Naive thymus-derived CD8-positive, alpha-beta T cell (primary cell): ENCODE measurements around the gene OR6C75. TPM values are rescaled to one million over a fixed set of nuclear protein-coding genes. Genes with fewer than 3 reads are reported as not detected.
"Not testable (repeated sequence)": the region's sequence is repeated elsewhere in the genome, so short reads cannot be mapped to it uniquely, and the experiment has no call there.

Source experiments
- ATAC-seq, 2 donors: fragments of 150-1000 bp; cut with Tn5 transposase in 1 of 2; sonication (Bioruptor Pico), chemical (Tn5 transposase) in 1 of 2; 1 replicate in 1 of 2; 2 replicates in 1 of 2; pipeline ENCODE4 v1.10.0; 2021; ENCODE audit warnings: mild to moderate bottlenecking in 2 of 2, moderate library complexity in 2 of 2
- POLR2A ChIA-PET: fragments of 350-600 bp; sonication (Branson Sonifier 250); formaldehyde crosslinking; loops from one replicate; lab custom pipeline; 2021; ENCODE audit warnings: antibody characterized with exemption; lab: Charles Lee
- DNase-seq, 10 donors: peaks; one replicate each; pipeline versions ENCODE4 v3.0.0 to v3.0.0-alpha.2; 2020 to 2022
- H3K27ac Mint-ChIP-seq, 10 donors: one replicate each; pipeline ENCODE4 v1.8.0; 2020 to 2022; ENCODE audit warnings: mild to moderate bottlenecking in 10 of 10, mixed read lengths in 10 of 10, moderate library complexity in 4 of 10, inconsistent platforms in 1 of 10
- H3K27me3 Mint-ChIP-seq, 5 donors: one replicate each; pipeline ENCODE4 v1.8.0; 2021 to 2022; ENCODE audit warnings: mixed read lengths in 5 of 5
- H3K36me3 Mint-ChIP-seq, 3 donors: one replicate each; pipeline ENCODE4 v1.8.0; 2020 to 2022; ENCODE audit warnings: mixed read lengths in 3 of 3, mild to moderate bottlenecking in 2 of 3, inconsistent platforms in 1 of 3
- H3K4me1 Mint-ChIP-seq, 4 donors: one replicate each; pipeline ENCODE4 v1.8.0; 2021 to 2022; ENCODE audit warnings: mixed read lengths in 4 of 4
- H3K4me3 Mint-ChIP-seq, 10 donors: one replicate each; pipeline ENCODE4 v1.8.0; 2020 to 2022; ENCODE audit warnings: mild to moderate bottlenecking in 10 of 10, mixed read lengths in 10 of 10, moderate library complexity in 6 of 10, inconsistent platforms in 1 of 10
- H3K9me3 Mint-ChIP-seq, 9 donors: one replicate each; pipeline ENCODE4 v1.8.0; 2020 to 2022; ENCODE audit warnings: mixed read lengths in 9 of 9, mild to moderate bottlenecking in 3 of 9, inconsistent platforms in 1 of 9, moderate library complexity in 1 of 9
- polyA plus RNA-seq, 3 donors: library from polyadenylated mRNA; unstranded; fragments of 300-500 nt; fragmentation: Illumina TruSeq; gene quantifications; one replicate each; pipeline ENCODE4 v1.2.3, GENCODE V29; 2021
- total RNA-seq, 8 experiments: library from RNA in 2 of 8; stranded (reverse) in 2 of 8; gene quantifications; one replicate each; pipeline ENCODE4 v1.2.3 and lab custom pipeline; 2021 to 2026

OR6C75 gene
- total and polyA plus RNA-seq, 5 experiments from 2014 or later = not detected

- Mint-ChIP-seq H3K4me3 (no peak overlapping the region), H3K4me1 (no peaks in the 10 kb centered on the region), H3K27me3 (peaks cover 4 to 21% (median 16%) of the 10 kb centered on the region in 5 donors), H3K36me3 (peaks cover 0 to 6% (median 3%) of the 10 kb centered on the region in 3 donors), H3K9me3 (peaks cover 0 to 13% (median 2%) of the 10 kb centered on the region in 9 donors), H3K27ac (no peak overlapping the region)
- DNase-seq = no peak
- POLR2A ChIA-PET = no interaction called here
- no peak for ATAC-seq
Observed at GRCh38 chr12:55407866-55408265, 45.1 kb downstream of the OR6C75 start.

GRCh38 chr12:55409133-55409532 is 46.4 kb downstream of the OR6C75 start:
- H3K36me3 Mint-ChIP-seq, H3K4me1 Mint-ChIP-seq, H3K4me3 Mint-ChIP-seq, DNase-seq, ATAC-seq, H3K27ac Mint-ChIP-seq, POLR2A ChIA-PET: not testable (repeated sequence)
- Mint-ChIP-seq H3K27me3 (peaks cover 6 to 26% (median 12%) of the 10 kb centered on the region in 5 donors), H3K9me3 (peaks cover 0 to 13% (median 2%) of the 10 kb centered on the region in 9 donors)

GRCh38 chr12:55412138-55412537 is 49.4 kb downstream of the OR6C75 start:
- H3K4me3 Mint-ChIP-seq, H3K4me1 Mint-ChIP-seq, DNase-seq, H3K36me3 Mint-ChIP-seq, POLR2A ChIA-PET, ATAC-seq, H3K27ac Mint-ChIP-seq: not testable (repeated sequence)
- peaks cover 0 to 13% (median 2%) of the 10 kb centered on the region in 9 donors for H3K9me3 Mint-ChIP-seq
- peaks cover 24 to 52% (median 25%) of the 10 kb centered on the region in 5 donors for H3K27me3 Mint-ChIP-seq

- H3K36me3 Mint-ChIP-seq, DNase-seq, POLR2A ChIA-PET, H3K9me3 Mint-ChIP-seq, H3K4me1 Mint-ChIP-seq, H3K27ac Mint-ChIP-seq, ATAC-seq: not testable (repeated sequence)
- peaks cover 26 to 57% (median 35%) of the 10 kb centered on the region in 5 donors for H3K27me3 Mint-ChIP-seq
- peak overlapping the region in 1 of 10 donors; percentile 19 for H3K4me3 Mint-ChIP-seq
Observed at GRCh38 chr12:55413498-55414388, 51.0 kb downstream of the OR6C75 start.

- ATAC-seq, H3K4me1 Mint-ChIP-seq, H3K9me3 Mint-ChIP-seq, POLR2A ChIA-PET, H3K27ac Mint-ChIP-seq, H3K36me3 Mint-ChIP-seq, DNase-seq: not testable (repeated sequence)
- Mint-ChIP-seq H3K27me3 (peaks cover 32 to 61% (median 38%) of the 10 kb centered on the region in 5 donors), H3K4me3 (peak overlapping the region in 1 of 10 donors; percentile 19)
Observed at GRCh38 chr12:55414396-55414823, 51.6 kb downstream of the OR6C75 start.

- H3K36me3 Mint-ChIP-seq, DNase-seq, H3K9me3 Mint-ChIP-seq, H3K4me1 Mint-ChIP-seq, POLR2A ChIA-PET: not testable (repeated sequence)
- H3K4me3 Mint-ChIP-seq = peak overlapping the region in 7 of 10 donors; percentile 6 to 57 (median 32)
- peak; percentile 70 to 93 for ATAC-seq
- peak overlapping the region in 1 of 10 donors; percentile 58 for H3K27ac Mint-ChIP-seq
- peaks cover 32 to 66% (median 42%) of the 10 kb centered on the region in 5 donors for H3K27me3 Mint-ChIP-seq
Observed at GRCh38 chr12:55414889-55415288, 52.1 kb downstream of the OR6C75 start.

GRCh38 chr12:55416961-55417360 is 54.2 kb downstream of the OR6C75 start:
- Mint-ChIP-seq H3K27me3 (peaks cover 34 to 69% (median 48%) of the 10 kb centered on the region in 5 donors), H3K4me1 (peaks cover 1 to 7% (median 3%) of the 10 kb centered on the region in 4 donors), H3K27ac (no peak overlapping the region), H3K4me3 (no peak overlapping the region), H3K36me3 (peaks cover 0 to 5% (median 0%) of the 10 kb centered on the region in 3 donors), H3K9me3 (peaks cover 0 to 4% (median 0%) of the 10 kb centered on the region in 9 donors)
- ATAC-seq = no peak
- POLR2A ChIA-PET = no interaction called here
- DNase-seq = no peak

Other genes starting within 250 kb of the OR6C75 start
- not detected for gene OR9K2, start 236.6 kb upstream of the OR6C75 start, total RNA-seq
- not detected for gene OR9K2, start 236.6 kb upstream of the OR6C75 start, polyA plus RNA-seq
- gene OR10A7, start 141.9 kb upstream of the OR6C75 start, total RNA-seq = not detected
- not detected for gene OR10A7, start 141.9 kb upstream of the OR6C75 start, polyA plus RNA-seq
- not detected for gene OR6C74, start 118.4 kb upstream of the OR6C75 start, total RNA-seq
- gene OR6C74, start 118.4 kb upstream of the OR6C75 start, polyA plus RNA-seq = not detected
- not detected for gene OR6C6, start 66.4 kb upstream of the OR6C75 start, total RNA-seq
- not detected for gene OR6C6, start 66.4 kb upstream of the OR6C75 start, polyA plus RNA-seq
- gene OR6C1, start 48.6 kb upstream of the OR6C75 start, total RNA-seq = not detected
- not detected for gene OR6C1, start 48.6 kb upstream of the OR6C75 start, polyA plus RNA-seq
- not detected for gene OR6C3, start 32.2 kb upstream of the OR6C75 start, total RNA-seq
- not detected for gene OR6C3, start 32.2 kb upstream of the OR6C75 start, polyA plus RNA-seq
- not detected for gene OR6C65, start 37.6 kb downstream of the OR6C75 start, total RNA-seq
- gene OR6C65, start 37.6 kb downstream of the OR6C75 start, polyA plus RNA-seq = not detected
- gene OR6C76, start 63.3 kb downstream of the OR6C75 start, total RNA-seq = not detected
- gene OR6C76, start 63.3 kb downstream of the OR6C75 start, polyA plus RNA-seq = not detected
- gene OR6C2, start 81.1 kb downstream of the OR6C75 start, total RNA-seq = not detected
- gene OR6C2, start 81.1 kb downstream of the OR6C75 start, polyA plus RNA-seq = not detected
- gene OR6C70, start 107.2 kb downstream of the OR6C75 start, total RNA-seq = not detected
- not detected for gene OR6C70, start 107.2 kb downstream of the OR6C75 start, polyA plus RNA-seq
- gene OR6C68, start 129.4 kb downstream of the OR6C75 start, total RNA-seq = not detected
- gene OR6C68, start 129.4 kb downstream of the OR6C75 start, polyA plus RNA-seq = not detected
- gene OR6C4, start 186.6 kb downstream of the OR6C75 start, total RNA-seq = not detected
- not detected for gene OR6C4, start 186.6 kb downstream of the OR6C75 start, polyA plus RNA-seq
- not detected for gene OR2AP1, start 209.5 kb downstream of the OR6C75 start, total RNA-seq
- not detected for gene OR2AP1, start 209.5 kb downstream of the OR6C75 start, polyA plus RNA-seq